ENCODE measurements around the gene ATP11B.
"Not testable (repeated sequence)": the region's sequence is repeated elsewhere in the genome, so short reads cannot be mapped to it uniquely, and the experiment has no call there.

The ATP11B gene

GRCh38 chr3:182794455-182795388, 1.4 kb downstream of the ATP11B start:
- no peak for DNase-seq (ENCODE audit: low read depth in 1 of 2, low spot score in 1 of 2)

GRCh38 chr3:182795389-182795782, 2.1 kb downstream of the ATP11B start:
- peak in 1 of 2 donors; percentile 21 for DNase-seq (ENCODE audit: low read depth in 1 of 2, low spot score in 1 of 2)

GRCh38 chr3:182796310-182796709, 3.0 kb downstream of the ATP11B start:
- no peak for DNase-seq (ENCODE audit: low read depth in 1 of 2, low spot score in 1 of 2)

- DNase-seq (ENCODE audit: low read depth in 1 of 2, low spot score in 1 of 2), result no peak
Observed at GRCh38 chr3:182797876-182798275, 4.6 kb downstream of the ATP11B start.

- DNase-seq (ENCODE audit: low read depth in 1 of 2, low spot score in 1 of 2), result not testable (repeated sequence)
Observed at GRCh38 chr3:182799143-182799542, 5.8 kb downstream of the ATP11B start.

- no peak for DNase-seq (ENCODE audit: low read depth in 1 of 2, low spot score in 1 of 2)
Observed at GRCh38 chr3:182800508-182800907, 7.2 kb downstream of the ATP11B start.

- no peak for DNase-seq (ENCODE audit: low read depth in 1 of 2, low spot score in 1 of 2)
Observed at GRCh38 chr3:182802413-182803390, 9.4 kb downstream of the ATP11B start.

- no peak for DNase-seq (ENCODE audit: low read depth in 1 of 2, low spot score in 1 of 2)
Observed at GRCh38 chr3:182803596-182803995, 10.3 kb downstream of the ATP11B start.

- DNase-seq (ENCODE audit: low read depth in 1 of 2, low spot score in 1 of 2), result no peak
Observed at GRCh38 chr3:182807061-182807460, 13.8 kb downstream of the ATP11B start.

GRCh38 chr3:182808041-182808770, 14.9 kb downstream of the ATP11B start:
- no peak for DNase-seq (ENCODE audit: low read depth in 1 of 2, low spot score in 1 of 2)

- no peak for DNase-seq (ENCODE audit: low read depth in 1 of 2, low spot score in 1 of 2)
Observed at GRCh38 chr3:182809531-182809930, 16.2 kb downstream of the ATP11B start.

- no peak for DNase-seq (ENCODE audit: low read depth in 1 of 2, low spot score in 1 of 2)
Observed at GRCh38 chr3:182810574-182811268, 17.4 kb downstream of the ATP11B start.

GRCh38 chr3:182811269-182811596, 17.9 kb downstream of the ATP11B start:
- no peak for DNase-seq (ENCODE audit: low read depth in 1 of 2, low spot score in 1 of 2)

GRCh38 chr3:182812123-182812522, 18.8 kb downstream of the ATP11B start:
- no peak for DNase-seq (ENCODE audit: low read depth in 1 of 2, low spot score in 1 of 2)

GRCh38 chr3:182814419-182815062, 21.2 kb downstream of the ATP11B start:
- no peak for DNase-seq (ENCODE audit: low read depth in 1 of 2, low spot score in 1 of 2)

GRCh38 chr3:182816181-182816580, 22.9 kb downstream of the ATP11B start:
- no peak for DNase-seq (ENCODE audit: low read depth in 1 of 2, low spot score in 1 of 2)

GRCh38 chr3:182818296-182818978, 25.1 kb downstream of the ATP11B start:
- DNase-seq (ENCODE audit: low read depth in 1 of 2, low spot score in 1 of 2), result no peak

GRCh38 chr3:182821221-182821981, 28.1 kb downstream of the ATP11B start:
- DNase-seq (ENCODE audit: low read depth in 1 of 2, low spot score in 1 of 2), result no peak

GRCh38 chr3:182822260-182822659, 29.0 kb downstream of the ATP11B start:
- DNase-seq (ENCODE audit: low read depth in 1 of 2, low spot score in 1 of 2), result not testable (repeated sequence)

All from activated CD4-positive, alpha-beta T cell treated with anti-CD3 and anti-CD28 coated beads, Interleukin-2, amount 50 U/mL, for 24 hours (primary cell).